ENCODE results near the gene RFX2.
A peak's percentile ranks its signal among the peaks of the same experiment; 100 is the strongest.

Gene RFX2

GRCh38 chr19:6103894-6104293 lies 6.4 kb downstream of the RFX2 start:
- no peak for DNase-seq

- DNase-seq, result peak; percentile 84
These were observed 7.1 kb downstream of the RFX2 start for GRCh38 chr19:6103217-6103644.

- no peak for DNase-seq
These were observed 8.3 kb downstream of the RFX2 start for GRCh38 chr19:6101991-6102390.

GRCh38 chr19:6101291-6101825 lies 8.9 kb downstream of the RFX2 start:
- no peak for DNase-seq

- no peak for DNase-seq
These were observed 9.9 kb downstream of the RFX2 start for GRCh38 chr19:6100284-6100915.

GRCh38 chr19:6099599-6099998 lies 10.7 kb downstream of the RFX2 start:
- DNase-seq, result no peak

GRCh38 chr19:6099033-6099432 lies 11.3 kb downstream of the RFX2 start:
- no peak for DNase-seq

GRCh38 chr19:6098574-6098973 lies 11.7 kb downstream of the RFX2 start:
- DNase-seq, result no peak

GRCh38 chr19:6097911-6098310 lies 12.4 kb downstream of the RFX2 start:
- no peak for DNase-seq

- no peak for DNase-seq
These were observed 14.5 kb downstream of the RFX2 start for GRCh38 chr19:6095760-6096159.

GRCh38 chr19:6092329-6093286 lies 17.7 kb downstream of the RFX2 start:
- peak; percentile 82 for DNase-seq

GRCh38 chr19:6091771-6092291 lies 18.5 kb downstream of the RFX2 start:
- peak; percentile 44 for DNase-seq

GRCh38 chr19:6090634-6091033 lies 19.7 kb downstream of the RFX2 start:
- no peak for DNase-seq

GRCh38 chr19:6088602-6089049 lies 21.7 kb downstream of the RFX2 start:
- DNase-seq, result peak; percentile 73

GRCh38 chr19:6087074-6087571 lies 23.2 kb downstream of the RFX2 start:
- no peak for DNase-seq

- DNase-seq, result peak; percentile 81
These were observed 24.1 kb downstream of the RFX2 start for GRCh38 chr19:6086068-6086788.

- DNase-seq, result no peak
These were observed 25.5 kb downstream of the RFX2 start for GRCh38 chr19:6084821-6085220.

GRCh38 chr19:6079107-6079506 lies 31.2 kb downstream of the RFX2 start:
- no peak for DNase-seq

- no peak for DNase-seq
These were observed 32.2 kb downstream of the RFX2 start for GRCh38 chr19:6078068-6078467.

GRCh38 chr19:6076675-6077463 lies 33.4 kb downstream of the RFX2 start:
- DNase-seq, result peak; percentile 96

- no peak for DNase-seq
These were observed 34.0 kb downstream of the RFX2 start for GRCh38 chr19:6076291-6076665.
